Heart left ventricle (tissue), 13 donors: ENCODE results near the gene HCN4.

Experiments
- CTCF ChIP-seq, 12 donors: fragments of 200-600 bp; sonication (generic) in 4 of 12; IDR thresholded peaks; one replicate each; pipeline versions ENCODE4 v1.5.0 to v1.8.0; 2018 to 2022; ENCODE audit warnings: antibody characterized with exemption in 12 of 12, mild to moderate bottlenecking in 5 of 12
- POLR2A ChIP-seq, 2 donors: fragments of 450-650 bp; IDR thresholded peaks; one replicate each; pipeline ENCODE4 v1.6.1; 2017; ENCODE audit warnings: antibody characterized with exemption in 2 of 2, mild to moderate bottlenecking in 2 of 2, moderate library complexity in 2 of 2
- donor health status: ischemic (EF 13 %, LVEDD 7.1; RV severe dilation, severe dysfunction).
- donor health status: DM: no; HTN: yes; CAD: no.
- donor health status: DM: no; HTN: no; CAD: no.
- donor health status: ischemic (EF 25% LVEDD 6.9; RV normal size, moderate dysfunction).
- donor health status: ischemic (EF 25% LVEDD 5.7; RV mildly dilated, moderate dysfunction).
- donor health status: ischemic (EF 35%, LVEDD 5.7; RV mildly dilated, moderate dysfunction).
- donor health status: nonischemic (EF 11% LVEDD 7.7; RV severe dilation, severe dysfunction).
- donor health status: DM: yes; HTN: yes; CAD: no.
- donor health status: PGD.
- donor health status: ischemic (EF 29% LVEDD 5.4; RV normal size, mild dysfunction).
- donor health status: nonischemic (EF 23%, LVEDD 6.1; RV moderate dilation, normal function).

GRCh38 chr15:73361337-73361736 is 7.4 kb downstream of the HCN4 start:
- TF ChIP-seq POLR2A (IDR thresholded peaks at IDR 0.05) = no peak
- no peak for TF ChIP-seq CTCF (IDR thresholded peaks at IDR 0.05)
